Nephron (organoid): ENCODE measurements around the gene ZNF423.

Source experiments
- H3K27ac Mint-ChIP-seq, 3 experiments: 2 replicates each; pipeline ENCODE4 v1.8.0; 2020; ENCODE audit warnings: mixed read lengths in 3 of 3, mild to moderate bottlenecking in 2 of 3, moderate library complexity in 1 of 3
- H3K27me3 Mint-ChIP-seq: 2 replicates; pipeline ENCODE4 v1.8.0; 2021; ENCODE audit warnings: low read depth, mild to moderate bottlenecking, moderate library complexity, mixed read lengths
- H3K36me3 Mint-ChIP-seq: 2 replicates; pipeline ENCODE4 v1.8.0; 2020; ENCODE audit warnings: low read depth, mixed read lengths
- H3K4me1 Mint-ChIP-seq: 2 replicates; pipeline ENCODE4 v1.8.0; 2020; ENCODE audit warnings: mixed read lengths
- H3K4me3 Mint-ChIP-seq, 3 experiments: 2 replicates each; pipeline ENCODE4 v1.8.0; 2020; ENCODE audit warnings: mild to moderate bottlenecking in 3 of 3, mixed read lengths in 3 of 3, moderate library complexity in 2 of 3
- H3K9me3 Mint-ChIP-seq: 2 replicates; pipeline ENCODE4 v1.8.0; 2020; ENCODE audit warnings: mixed read lengths
- CTCF ChIP-seq, 3 experiments: fragments of 200-600 bp; sonication (generic); IDR thresholded peaks; one replicate each; pipeline ENCODE4 v1.5.0; 2021; ENCODE audit warnings: antibody characterized with exemption in 3 of 3; ENCODE audit not compliant: unreplicated experiment in 3 of 3

Gene ZNF423

GRCh38 chr16:49647673-49648072 lies 208.2 kb downstream of the ZNF423 start:
- Mint-ChIP-seq H3K27ac (no peak overlapping the region), H3K4me1 (peaks cover 26% of the 10 kb centered on the region), H3K36me3 (peaks cover 44% of the 10 kb centered on the region), H3K27me3 (peaks cover 4% of the 10 kb centered on the region), H3K4me3 (no peak overlapping the region), H3K9me3 (peaks cover 27% of the 10 kb centered on the region)
- TF ChIP-seq CTCF (IDR thresholded peaks at IDR 0.05; ENCODE audit: unreplicated experiment in 3 of 3), result no peak

- peaks cover 28% of the 10 kb centered on the region for H3K4me1 Mint-ChIP-seq
- H3K27ac Mint-ChIP-seq, result no peak overlapping the region
- H3K36me3 Mint-ChIP-seq, result peaks cover 44% of the 10 kb centered on the region
- no peak overlapping the region for H3K4me3 Mint-ChIP-seq
- peaks cover 4% of the 10 kb centered on the region for H3K27me3 Mint-ChIP-seq
- H3K9me3 Mint-ChIP-seq, result peaks cover 27% of the 10 kb centered on the region
- no peak for TF ChIP-seq CTCF (IDR thresholded peaks at IDR 0.05; ENCODE audit: unreplicated experiment in 3 of 3)
Observed at GRCh38 chr16:49645263-49645662, 210.6 kb downstream of the ZNF423 start.

GRCh38 chr16:49644145-49644463 lies 211.8 kb downstream of the ZNF423 start:
- Mint-ChIP-seq H3K27ac (peak overlapping the region; percentile 67 to 94 (median 68)), H3K36me3 (peaks cover 38% of the 10 kb centered on the region), H3K27me3 (peaks cover 4% of the 10 kb centered on the region), H3K4me1 (peaks cover 40% of the 10 kb centered on the region), H3K9me3 (peaks cover 23% of the 10 kb centered on the region), H3K4me3 (no peak overlapping the region)
- peak; percentile 10 to 29 (median 18) for TF ChIP-seq CTCF (IDR thresholded peaks at IDR 0.05; ENCODE audit: unreplicated experiment in 3 of 3)

GRCh38 chr16:49643429-49644144 lies 212.3 kb downstream of the ZNF423 start:
- Mint-ChIP-seq H3K27ac (peak overlapping the region; percentile 67 to 94 (median 68)), H3K27me3 (peaks cover 4% of the 10 kb centered on the region), H3K36me3 (peaks cover 34% of the 10 kb centered on the region), H3K4me3 (no peak overlapping the region), H3K4me1 (peaks cover 45% of the 10 kb centered on the region), H3K9me3 (peaks cover 19% of the 10 kb centered on the region)
- TF ChIP-seq CTCF (IDR thresholded peaks at IDR 0.05; ENCODE audit: unreplicated experiment in 3 of 3), result no peak

GRCh38 chr16:49641250-49641649 lies 214.7 kb downstream of the ZNF423 start:
- peaks cover 39% of the 10 kb centered on the region for H3K36me3 Mint-ChIP-seq
- H3K9me3 Mint-ChIP-seq, result peaks cover 2% of the 10 kb centered on the region
- H3K27ac Mint-ChIP-seq, result peak overlapping the region; percentile 81 to 94 (median 88)
- peak overlapping the region in 1 of 3 experiments; percentile 46 for H3K4me3 Mint-ChIP-seq
- no peak for TF ChIP-seq CTCF (IDR thresholded peaks at IDR 0.05; ENCODE audit: unreplicated experiment in 3 of 3)
- H3K27me3 Mint-ChIP-seq, result peaks cover 4% of the 10 kb centered on the region
- peaks cover 62% of the 10 kb centered on the region for H3K4me1 Mint-ChIP-seq

- no peaks in the 10 kb centered on the region for H3K9me3 Mint-ChIP-seq
- H3K4me1 Mint-ChIP-seq, result peaks cover 62% of the 10 kb centered on the region
Observed at GRCh38 chr16:49640581-49640980, 215.3 kb downstream of the ZNF423 start.

More at GRCh38 chr16:49640581-49640980, 215.3 kb downstream of the ZNF423 start:
- Mint-ChIP-seq H3K27ac (peak overlapping the region in 2 of 3 experiments; percentile 88 to 94), H3K4me3 (no peak overlapping the region), H3K36me3 (peaks cover 35% of the 10 kb centered on the region), H3K27me3 (peaks cover 4% of the 10 kb centered on the region)
- no peak for TF ChIP-seq CTCF (IDR thresholded peaks at IDR 0.05; ENCODE audit: unreplicated experiment in 3 of 3)
